ENCODE results near the gene SREBF2. TPM values are rescaled to one million over a fixed set of nuclear protein-coding genes. Genes with fewer than 3 reads are reported as not detected.

SREBF2 gene
- polyA plus RNA-seq, 1 donor from 2014 or later = 73.0 TPM

- no peak for TF ChIP-seq REST (IDR thresholded peaks at IDR 0.05; ENCODE audit: borderline replicate concordance)
- TF ChIP-seq EP300 (conservative IDR thresholded peaks at IDR 0.05; ENCODE audit: poor library complexity, severe bottlenecking) = no peak
- TF ChIP-seq POLR2AphosphoS5 (IDR thresholded peaks at IDR 0.05) = no peak
These were observed 96.5 kb downstream of the SREBF2 start (continued) for GRCh38 chr22:41929418-41929810.

GRCh38 chr22:41931701-41932269 is 98.9 kb downstream of the SREBF2 start:
- Histone ChIP-seq H3K27me3 (ENCODE audit: insufficient read depth, low read depth, low read length) (peaks cover 4% of the 10 kb centered on the region), H3K4me2 (ENCODE audit: low read length) (no peak overlapping the region), H3K79me2 (replicated peaks; ENCODE audit: insufficient read depth, low read length) (no peaks in the 10 kb centered on the region), H3K9me3 (ENCODE audit: low read length) (no peaks in the 10 kb centered on the region), H4K20me1 (ENCODE audit: insufficient read depth) (no peaks in the 10 kb centered on the region), H3K27ac (ENCODE audit: low read length) (no peak overlapping the region), H2AFZ (ENCODE audit: low read depth, low read length) (no peak overlapping the region), H3F3A (ENCODE audit: insufficient read depth, low read length, poor library complexity, severe bottlenecking) (no peaks in the 10 kb centered on the region), H3K4me3 (ENCODE audit: low read length) (no peak overlapping the region), H3K9me2 (ENCODE audit: insufficient read depth, low read length) (no peaks in the 10 kb centered on the region), H3K9ac (ENCODE audit: low read length) (no peak overlapping the region), H3K36me3 (ENCODE audit: insufficient read depth, low read length) (no peaks in the 10 kb centered on the region)
- no peak for TF ChIP-seq EZH2 (IDR thresholded peaks at IDR 0.05; ENCODE audit: borderline replicate concordance, insufficient read depth, low read length, poor library complexity, severe bottlenecking)
- TF ChIP-seq SMC3 (conservative IDR thresholded peaks at IDR 0.05; ENCODE audit: poor library complexity) = no peak
- TF ChIP-seq MXI1 (conservative IDR thresholded peaks at IDR 0.05; ENCODE audit: poor library complexity, severe bottlenecking) = no peak
- TF ChIP-seq TAF1 (IDR thresholded peaks at IDR 0.05; ENCODE audit: low read depth) = no peak
- no peak for TF ChIP-seq RAD21 (conservative IDR thresholded peaks at IDR 0.05)
- no peak for TF ChIP-seq CTCF (IDR thresholded peaks at IDR 0.05; ENCODE audit: poor library complexity, severe bottlenecking)
- no peak for TF ChIP-seq EP300 (conservative IDR thresholded peaks at IDR 0.05; ENCODE audit: poor library complexity, severe bottlenecking)
- no peak for TF ChIP-seq REST (IDR thresholded peaks at IDR 0.05; ENCODE audit: borderline replicate concordance)
- TF ChIP-seq POLR2AphosphoS5 (IDR thresholded peaks at IDR 0.05) = no peak
